ENCODE measurements around the gene SORCS3.

GRCh38 chr10:105192146-105192545, 551.1 kb downstream of the SORCS3 start:
- TF ChIP-seq CTCF (IDR thresholded peaks at IDR 0.05): no peak
- no peak for TF ChIP-seq POLR2A (IDR thresholded peaks at IDR 0.05)
